ENCODE results near the gene WDR91. TPM values are rescaled to one million over a fixed set of nuclear protein-coding genes. Genes with fewer than 3 reads are reported as not detected.

WDR91 gene
- total and polyA plus RNA-seq, 2 donors (not counting 1 experiment from before 2014, with no cell fraction given) = 26.7 to 40.7 TPM

- ATAC-seq (ENCODE audit: low read depth) (no peak), DNase-seq (no peak)
- no peak overlapping the region for H3K4me3 ChIP-seq (ENCODE audit: control extremely low read depth in 1 of 5, extremely low read depth in 1 of 5, insufficient read depth in 1 of 5, low read depth in 2 of 5, low read length in 4 of 5)
- no peak overlapping the region for H3K27ac Mint-ChIP-seq
- intact Hi-C loops (cut with micrococcal nuclease) = no loop called here
- H3K4me3 Mint-ChIP-seq = no peak overlapping the region
- H3K4me1 ChIP-seq (ENCODE audit: control insufficient read depth in 2 of 2, insufficient read depth in 2 of 2, low read length in 2 of 2) = no peaks in the 10 kb centered on the region
- H3K9me3 ChIP-seq (ENCODE audit: control extremely low read depth in 1 of 3, control insufficient read depth in 2 of 3, insufficient read depth in 1 of 3, low read length in 2 of 3) = peaks cover 1 to 43% (median 38%) of the 10 kb centered on the region in 3 donors
- ChIA-PET POLR2A (no interaction called here), CTCF (no interaction called here)
- H3K27me3 Mint-ChIP-seq = no peaks in the 10 kb centered on the region
- H2AFZ ChIP-seq (ENCODE audit: insufficient read depth, low read depth, low read length, poor library complexity, severe bottlenecking) = no peak overlapping the region
- no peaks in the 10 kb centered on the region for H4K20me1 ChIP-seq (ENCODE audit: control insufficient read depth, insufficient read depth, low read length, poor library complexity, severe bottlenecking)
- H3K79me2 ChIP-seq (ENCODE audit: control insufficient read depth, insufficient read depth, low read length) = no peaks in the 10 kb centered on the region
- TF ChIP-seq EZH2 (IDR thresholded peaks at IDR 0.05; ENCODE audit: borderline replicate concordance, insufficient read depth, low read depth, low read length, poor library complexity, severe bottlenecking) = no peak
- no peak for TF ChIP-seq CTCF (IDR thresholded peaks at IDR 0.05)
- H3K27me3 ChIP-seq (replicated peaks in 1 of 4; ENCODE audit: control extremely low read depth in 1 of 4, control insufficient read depth in 3 of 4, insufficient read depth in 4 of 4, low read length in 3 of 4) = no peaks in the 10 kb centered on the region
- H3K9ac ChIP-seq (ENCODE audit: low read length) = no peak overlapping the region
- peaks cover 0 to 27% of the 10 kb centered on the region in 2 experiments for H3K36me3 ChIP-seq (replicated peaks in 1 of 2; ENCODE audit: control extremely low read depth in 1 of 2, control insufficient read depth in 1 of 2, extremely low read depth in 1 of 2, insufficient read depth in 2 of 2, low read length in 1 of 2)
- no peak overlapping the region for H3K4me2 ChIP-seq (replicated peaks; ENCODE audit: low read depth, low read length, poor library complexity, severe bottlenecking)
- peaks cover 17% of the 10 kb centered on the region for H3K9me3 Mint-ChIP-seq (ENCODE audit: insufficient read depth)
- H3K4me1 Mint-ChIP-seq = no peaks in the 10 kb centered on the region
- no peak overlapping the region for H3K27ac ChIP-seq (ENCODE audit: low read length in 2 of 2)
- WGBS (ENCODE audit: insufficient coverage) = 81% methylated on average over 4 of the region's 5 CpGs
Measured at GRCh38 chr7:135180122-135180521, 31.2 kb downstream of the WDR91 start.

GRCh38 chr7:135179321-135179925, 31.9 kb downstream of the WDR91 start:
- intact Hi-C loops (cut with micrococcal nuclease) = no loop called here
- Histone ChIP-seq H3K36me3 (replicated peaks in 1 of 2; ENCODE audit: control extremely low read depth in 1 of 2, control insufficient read depth in 1 of 2, extremely low read depth in 1 of 2, insufficient read depth in 2 of 2, low read length in 1 of 2) (peaks cover 0 to 25% of the 10 kb centered on the region in 2 experiments), H3K27me3 (replicated peaks in 1 of 4; ENCODE audit: control extremely low read depth in 1 of 4, control insufficient read depth in 3 of 4, insufficient read depth in 4 of 4, low read length in 3 of 4) (no peaks in the 10 kb centered on the region), H4K20me1 (ENCODE audit: control insufficient read depth, insufficient read depth, low read length, poor library complexity, severe bottlenecking) (no peaks in the 10 kb centered on the region), H2AFZ (ENCODE audit: insufficient read depth, low read depth, low read length, poor library complexity, severe bottlenecking) (no peak overlapping the region), H3K4me2 (replicated peaks; ENCODE audit: low read depth, low read length, poor library complexity, severe bottlenecking) (no peak overlapping the region), H3K4me1 (ENCODE audit: control insufficient read depth in 2 of 2, insufficient read depth in 2 of 2, low read length in 2 of 2) (no peaks in the 10 kb centered on the region), H3K9me3 (ENCODE audit: control extremely low read depth in 1 of 3, control insufficient read depth in 2 of 3, insufficient read depth in 1 of 3, low read length in 2 of 3) (peaks cover 1 to 41% (median 38%) of the 10 kb centered on the region in 3 donors), H3K79me2 (ENCODE audit: control insufficient read depth, insufficient read depth, low read length) (no peaks in the 10 kb centered on the region), H3K9ac (ENCODE audit: low read length) (no peak overlapping the region), H3K27ac (ENCODE audit: low read length in 2 of 2) (no peak overlapping the region), H3K4me3 (ENCODE audit: control extremely low read depth in 1 of 5, extremely low read depth in 1 of 5, insufficient read depth in 1 of 5, low read depth in 2 of 5, low read length in 4 of 5) (no peak overlapping the region)
- DNase-seq = no peak
- H3K4me1 Mint-ChIP-seq = no peaks in the 10 kb centered on the region
- ATAC-seq (ENCODE audit: low read depth) = no peak
- ChIA-PET CTCF (no interaction called here), POLR2A (no interaction called here)
- no peaks in the 10 kb centered on the region for H3K27me3 Mint-ChIP-seq
- whole genome bisulfite sequencing (ENCODE audit: insufficient coverage) = 100% methylated on average over 8 of the region's 8 CpGs
- H3K4me3 Mint-ChIP-seq = no peak overlapping the region
- H3K9me3 Mint-ChIP-seq (ENCODE audit: insufficient read depth) = peaks cover 17% of the 10 kb centered on the region
- TF ChIP-seq CTCF (IDR thresholded peaks at IDR 0.05) (no peak), EZH2 (IDR thresholded peaks at IDR 0.05; ENCODE audit: borderline replicate concordance, insufficient read depth, low read depth, low read length, poor library complexity, severe bottlenecking) (no peak)
- no peak overlapping the region for H3K27ac Mint-ChIP-seq
